GM13976 (cell line): ENCODE measurements around the gene ANKRD22.

Source experiments
- DNase-seq: peaks from one replicate; pipeline ENCODE4 v3.0.0; 2012; ENCODE audit warnings: low spot score
- in situ Hi-C: fragments of 300-500 bp; cut with MboI; formaldehyde crosslinking; loops from one replicate; pipeline ENCODE4 v1.12.0; 2022; ENCODE audit warnings: low sequenced_read_pairs, mixed read lengths, inconsistent platforms; ENCODE audit not compliant: unreplicated experiment
- TF ChIP-seq, protein P1 (sequence below): IDR thresholded peaks from 2 replicates; pipeline ENCODE4 v1.5.1; 2012; ENCODE audit warnings: borderline replicate concordance, mild to moderate bottlenecking; ENCODE audit not compliant: insufficient read depth; ENCODE audit errors: extremely low read depth, missing control alignments, control extremely low read depth

Gene ANKRD22

DNA sequence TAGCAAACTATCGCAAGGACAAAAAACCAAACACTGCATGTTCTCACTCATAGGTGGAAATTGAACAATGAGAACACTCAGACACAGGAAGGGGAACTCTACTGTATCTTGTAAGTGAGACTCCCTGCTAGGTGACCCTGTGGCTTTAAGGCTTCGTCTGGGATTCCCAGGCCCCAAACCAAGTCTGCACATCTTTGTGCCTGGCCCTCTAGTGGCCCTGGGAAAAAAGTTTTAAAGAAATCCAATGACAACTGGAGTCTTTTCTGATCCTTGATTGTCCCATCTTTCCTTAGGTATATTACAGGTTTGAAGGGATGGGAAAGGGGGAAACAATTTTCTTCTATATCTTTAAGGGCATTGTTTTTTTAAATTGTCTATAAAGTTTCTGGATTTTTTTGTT lies 59.7 kb downstream of the ANKRD22 start:
- TF ChIP-seq, protein P1, sequence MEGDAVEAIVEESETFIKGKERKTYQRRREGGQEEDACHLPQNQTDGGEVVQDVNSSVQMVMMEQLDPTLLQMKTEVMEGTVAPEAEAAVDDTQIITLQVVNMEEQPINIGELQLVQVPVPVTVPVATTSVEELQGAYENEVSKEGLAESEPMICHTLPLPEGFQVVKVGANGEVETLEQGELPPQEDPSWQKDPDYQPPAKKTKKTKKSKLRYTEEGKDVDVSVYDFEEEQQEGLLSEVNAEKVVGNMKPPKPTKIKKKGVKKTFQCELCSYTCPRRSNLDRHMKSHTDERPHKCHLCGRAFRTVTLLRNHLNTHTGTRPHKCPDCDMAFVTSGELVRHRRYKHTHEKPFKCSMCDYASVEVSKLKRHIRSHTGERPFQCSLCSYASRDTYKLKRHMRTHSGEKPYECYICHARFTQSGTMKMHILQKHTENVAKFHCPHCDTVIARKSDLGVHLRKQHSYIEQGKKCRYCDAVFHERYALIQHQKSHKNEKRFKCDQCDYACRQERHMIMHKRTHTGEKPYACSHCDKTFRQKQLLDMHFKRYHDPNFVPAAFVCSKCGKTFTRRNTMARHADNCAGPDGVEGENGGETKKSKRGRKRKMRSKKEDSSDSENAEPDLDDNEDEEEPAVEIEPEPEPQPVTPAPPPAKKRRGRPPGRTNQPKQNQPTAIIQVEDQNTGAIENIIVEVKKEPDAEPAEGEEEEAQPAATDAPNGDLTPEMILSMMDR, result peak; percentile 22
- in situ Hi-C loops, result no loop called here
- DNase-seq, result no peak

- in situ Hi-C loops, result no loop called here
- no peak for DNase-seq
- TF ChIP-seq, protein P1, result no peak
These were observed 62.7 kb downstream of the ANKRD22 start for GRCh38 chr10:88788924-88789323.

DNA sequence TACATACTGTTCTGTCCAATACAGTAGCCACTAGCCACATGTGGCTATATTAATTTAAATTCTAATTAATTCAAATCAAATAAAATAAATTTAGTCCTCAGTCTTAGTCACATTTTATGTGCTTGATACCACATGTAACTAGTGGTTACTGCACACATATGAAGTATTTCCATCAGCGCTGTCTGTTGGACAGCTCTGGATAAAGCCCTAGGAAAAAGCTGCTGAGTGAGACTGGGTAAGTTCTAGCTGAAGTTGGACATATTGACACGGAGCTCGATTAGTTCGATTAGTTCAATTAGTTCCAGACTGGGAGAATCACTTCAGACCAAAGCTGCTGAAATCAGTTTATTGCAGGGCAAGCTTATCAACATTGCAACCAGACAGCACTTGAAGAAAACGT lies 64.2 kb downstream of the ANKRD22 start:
- in situ Hi-C loops, result no loop called here
- no peak for DNase-seq
- TF ChIP-seq, protein P1, result no peak

GRCh38 chr10:88786032-88786770 lies 65.4 kb downstream of the ANKRD22 start:
- TF ChIP-seq, protein P1, result no peak
- in situ Hi-C loops, result no loop called here
- no peak for DNase-seq

DNA sequence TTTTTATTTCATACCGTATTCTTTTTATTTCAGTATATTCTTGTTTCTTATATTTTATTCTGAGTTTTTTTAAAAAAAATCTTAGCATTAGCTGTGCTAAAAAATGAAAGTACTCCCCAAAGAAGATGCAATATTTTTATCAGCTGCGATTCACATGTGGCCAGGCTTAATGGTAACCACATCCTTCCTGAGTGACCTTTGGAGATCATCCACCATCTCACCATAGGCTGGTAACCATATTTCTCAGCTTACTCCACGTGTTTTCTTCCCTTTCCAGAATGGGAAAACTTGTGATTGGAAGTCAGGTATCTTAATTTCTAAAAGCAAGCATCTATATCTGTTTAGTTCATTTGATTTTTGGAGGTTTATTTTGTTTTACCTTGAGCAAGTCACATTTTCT lies 67.9 kb downstream of the ANKRD22 start:
- no peak for DNase-seq
- TF ChIP-seq, protein P1, result no peak
- in situ Hi-C loops, result no loop called here

DNA sequence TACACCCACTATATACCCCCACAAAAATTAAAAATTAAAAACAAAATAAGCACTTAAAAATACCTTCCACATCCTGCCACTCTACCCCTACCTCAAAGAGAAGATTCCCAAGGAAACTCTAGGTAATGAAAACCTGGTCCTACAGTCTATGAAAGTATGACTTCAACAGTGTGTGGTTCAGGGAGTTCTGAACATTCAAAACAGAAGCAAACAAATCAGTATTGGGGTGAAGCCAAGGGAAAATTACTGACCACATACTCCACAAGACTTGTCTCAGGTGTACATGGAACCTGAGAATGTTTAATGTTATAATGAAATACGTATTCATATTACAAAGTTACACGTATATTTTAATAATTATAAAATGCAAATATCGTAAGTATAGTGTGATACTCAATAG lies 69.4 kb downstream of the ANKRD22 start:
- TF ChIP-seq, protein P1, result no peak
- DNase-seq, result no peak
- in situ Hi-C loops, result no loop called here
